Islet precursor cell (in vitro differentiated cells): ENCODE data around the gene ACSL3.
"Not testable (repeated sequence)": the region's sequence is repeated elsewhere in the genome, so short reads cannot be mapped to it uniquely, and the experiment has no call there.

Source experiments
- DNase-seq: peaks from one replicate; pipeline ENCODE4 v3.0.0-alpha.2; 2018

ACSL3 gene

GRCh38 chr2:222854773-222855700 lies 5.8 kb upstream of the ACSL3 start:
- DNase-seq = no peak

DNA sequence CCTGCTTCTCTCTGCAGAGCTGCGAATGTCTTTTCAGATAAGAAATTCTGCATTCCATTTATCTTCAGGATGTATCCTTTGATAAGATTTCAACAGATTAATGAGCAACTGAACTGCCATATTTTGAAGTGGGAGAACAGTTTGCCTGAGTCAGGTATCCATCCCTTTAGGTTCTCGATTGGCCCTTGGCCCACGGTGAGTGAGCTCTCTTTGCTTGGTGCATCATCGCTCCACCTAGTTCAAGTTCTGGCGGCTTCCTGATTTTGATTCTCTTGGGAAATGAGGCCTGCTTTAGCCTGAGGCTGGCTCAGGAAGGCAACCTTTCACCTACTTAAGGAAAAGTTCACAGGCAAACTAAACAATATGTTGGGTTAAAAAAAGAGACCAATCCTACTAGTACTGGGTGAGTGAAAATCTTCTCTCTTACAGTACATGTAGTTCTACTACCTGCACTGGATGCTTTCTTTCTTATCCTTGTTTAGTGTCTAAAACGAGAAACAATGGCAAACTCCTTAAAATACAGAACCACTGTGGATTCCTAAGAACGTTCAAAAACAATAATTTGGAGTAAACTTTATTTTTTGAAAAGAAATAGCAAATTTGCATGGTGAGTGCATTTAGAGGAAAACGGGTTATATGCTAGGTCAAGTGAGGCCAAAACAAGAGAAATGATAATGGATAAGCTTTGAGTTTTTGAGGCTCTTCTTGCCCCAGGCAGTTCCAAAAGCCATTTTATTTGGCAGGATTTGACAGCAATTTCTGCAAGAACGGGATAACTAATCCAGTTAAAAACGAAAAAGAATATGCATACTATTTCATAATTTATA lies 837 bp upstream of the ACSL3 start:
- DNase-seq = peak; percentile 80

GRCh38 chr2:222861411-222862105 lies 722 bp downstream of the ACSL3 start:
- peak; percentile 58 for DNase-seq

- DNase-seq = no peak
Observed at GRCh38 chr2:222862106-222862908, 1.5 kb downstream of the ACSL3 start.

DNA sequence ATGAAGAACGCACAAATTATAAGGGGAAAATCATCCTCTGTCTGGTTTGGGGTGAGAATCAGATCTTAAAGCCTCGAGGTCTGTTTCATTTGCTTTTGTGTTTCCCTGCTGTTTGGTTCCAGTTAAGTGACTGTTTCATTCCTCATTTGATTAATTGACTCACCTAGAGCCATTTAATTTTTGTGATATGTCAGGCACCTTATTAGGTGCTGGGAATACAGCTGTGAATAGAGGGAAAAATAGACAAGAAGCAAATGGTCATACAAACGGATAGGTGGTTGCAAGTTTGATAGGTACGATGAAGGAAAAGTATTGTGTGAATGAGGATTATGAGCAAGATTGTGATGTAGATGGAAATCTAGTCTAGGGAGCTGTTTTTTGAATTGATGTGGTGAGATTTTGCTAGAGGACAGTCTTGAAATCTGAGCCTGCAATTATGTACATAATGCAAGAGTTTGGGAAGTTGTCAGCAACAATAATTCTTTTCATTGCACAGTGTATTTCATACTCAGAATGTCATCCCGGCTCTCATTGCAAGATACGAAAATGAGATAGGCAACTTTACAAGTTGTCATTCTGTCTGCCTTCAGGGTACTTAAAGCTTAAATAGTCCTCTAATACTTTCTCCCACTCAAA lies 2.2 kb downstream of the ACSL3 start:
- DNase-seq = no peak

DNA sequence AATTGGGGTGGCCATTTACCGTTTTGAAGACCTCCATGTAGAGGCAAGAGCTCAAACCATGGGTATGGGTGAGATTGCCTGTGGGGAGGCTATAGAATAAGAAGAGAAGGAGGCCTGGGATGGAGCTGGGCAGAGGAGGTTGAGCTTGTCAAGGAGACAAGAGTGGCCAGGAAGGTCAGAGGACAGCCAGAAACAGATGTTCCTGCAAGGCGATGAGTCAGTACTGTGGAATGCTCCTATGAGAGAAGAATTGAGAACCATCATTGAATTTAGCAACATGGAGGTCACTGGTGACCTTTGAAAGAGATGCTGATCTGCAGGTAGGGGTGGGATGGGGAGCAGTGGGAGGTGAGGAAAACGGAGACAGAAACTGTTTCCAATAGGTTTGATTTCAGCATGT lies 3.5 kb downstream of the ACSL3 start:
- DNase-seq = peak; percentile 88

GRCh38 chr2:222865301-222865700 lies 4.5 kb downstream of the ACSL3 start:
- DNase-seq = no peak

DNA sequence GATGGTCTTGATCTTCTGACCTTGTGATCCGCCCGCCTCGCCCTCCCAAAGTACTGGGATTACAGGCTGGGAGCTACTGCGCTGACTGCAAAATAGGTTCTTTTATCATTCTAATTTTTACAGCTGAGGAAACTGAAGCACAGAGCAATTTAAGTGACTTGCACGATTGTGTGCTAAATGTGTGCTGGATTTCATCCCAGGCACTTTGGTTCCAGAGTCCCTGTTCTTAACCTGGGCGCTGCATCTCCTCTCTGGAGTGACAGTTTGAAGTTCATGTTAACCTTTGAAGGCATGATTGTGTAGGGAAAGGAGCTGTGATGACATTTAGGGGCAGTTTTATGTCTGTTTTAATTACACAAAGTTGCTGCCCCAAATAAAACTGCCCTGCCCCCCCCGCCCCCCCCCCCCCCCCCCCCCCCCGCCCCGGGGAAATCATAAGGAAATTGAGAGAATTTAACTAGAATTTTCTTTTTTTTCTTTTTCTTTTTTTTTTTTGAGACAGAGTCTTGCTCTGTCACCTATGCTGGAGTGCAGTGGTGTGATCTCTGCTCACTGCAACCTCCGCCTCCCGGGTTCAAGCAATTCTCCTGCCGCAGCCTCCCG lies 5.6 kb downstream of the ACSL3 start:
- DNase-seq = no peak

- not testable (repeated sequence) for DNase-seq
Observed at GRCh38 chr2:222868560-222869251, 7.9 kb downstream of the ACSL3 start.

DNA sequence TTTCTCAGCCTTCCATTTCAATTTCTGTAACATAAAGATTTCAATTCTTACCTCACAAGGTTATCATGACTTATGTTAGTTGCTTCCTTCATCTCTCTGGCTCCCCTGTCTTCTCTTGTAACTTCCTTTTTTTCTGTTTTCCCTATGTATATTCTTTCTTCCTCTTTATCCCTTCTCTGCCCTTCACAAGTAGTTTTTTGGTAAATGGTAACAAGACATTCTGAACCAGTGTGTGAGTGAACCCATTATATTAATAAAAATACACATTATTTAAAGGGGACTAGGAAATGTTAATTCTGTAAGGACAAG lies 8.4 kb downstream of the ACSL3 start:
- no peak for DNase-seq

- DNase-seq = no peak
Observed at GRCh38 chr2:222871291-222871690, 10.5 kb downstream of the ACSL3 start.

DNA sequence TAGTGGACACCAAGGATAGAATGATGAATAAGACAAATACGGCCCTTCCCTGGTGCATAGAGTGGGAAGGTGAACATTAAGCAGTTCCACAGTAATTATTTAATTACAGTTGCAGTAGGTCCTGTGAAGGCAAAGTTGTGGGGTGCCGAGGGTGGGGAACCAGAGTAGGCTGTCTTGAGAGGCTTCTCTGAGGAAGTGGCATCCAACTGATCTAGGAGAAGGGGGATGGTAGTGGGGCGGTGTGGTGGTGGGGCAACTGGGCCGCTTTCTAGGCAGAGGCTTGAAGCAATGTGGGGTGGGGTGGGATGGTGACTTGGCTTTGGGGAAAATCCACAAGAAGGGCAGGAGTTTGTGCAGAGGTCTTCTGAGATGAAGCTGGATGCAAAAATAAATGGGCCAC lies 11.7 kb downstream of the ACSL3 start:
- no peak for DNase-seq

- no peak for DNase-seq
Observed at GRCh38 chr2:222875482-222875881, 14.6 kb downstream of the ACSL3 start.

GRCh38 chr2:222876947-222877346 lies 16.1 kb downstream of the ACSL3 start:
- no peak for DNase-seq

- no peak for DNase-seq
Observed at GRCh38 chr2:222877556-222878300, 16.9 kb downstream of the ACSL3 start.

- no peak for DNase-seq
Observed at GRCh38 chr2:222878301-222878876, 17.6 kb downstream of the ACSL3 start.

DNA sequence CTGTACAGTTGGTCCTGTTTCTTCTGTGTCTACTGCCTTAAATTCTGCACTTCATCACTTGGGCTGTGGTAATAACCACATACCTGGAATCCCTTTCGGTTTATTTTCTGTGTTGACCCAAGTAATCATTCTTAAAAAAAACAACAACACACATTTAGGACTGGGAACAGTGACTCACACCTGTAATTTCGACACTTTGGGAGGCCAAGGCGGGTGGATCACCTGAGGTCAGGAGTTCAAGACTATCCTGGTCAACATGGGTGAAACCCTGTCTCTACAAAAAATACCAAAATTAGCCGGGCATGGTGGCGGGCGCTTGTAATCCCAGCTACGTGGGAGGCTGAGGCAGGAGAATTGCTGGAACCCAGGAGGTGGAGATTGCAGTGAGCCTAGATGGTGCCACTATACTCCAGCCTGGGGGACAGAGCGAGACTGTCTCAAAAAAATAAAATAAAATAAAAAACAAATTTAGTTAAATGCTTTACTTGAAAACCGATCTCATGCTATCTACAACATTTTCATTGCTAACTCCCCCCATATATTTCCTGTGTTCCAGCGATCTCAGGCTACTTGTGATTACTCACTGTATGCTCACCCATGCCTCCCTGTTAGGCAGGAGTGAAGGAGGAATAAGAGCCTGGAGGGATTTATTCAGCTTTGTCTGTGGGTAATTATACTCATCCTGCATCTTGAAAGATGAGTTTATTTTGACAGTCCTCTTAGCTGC lies 18.2 kb downstream of the ACSL3 start:
- DNase-seq = no peak

DNA sequence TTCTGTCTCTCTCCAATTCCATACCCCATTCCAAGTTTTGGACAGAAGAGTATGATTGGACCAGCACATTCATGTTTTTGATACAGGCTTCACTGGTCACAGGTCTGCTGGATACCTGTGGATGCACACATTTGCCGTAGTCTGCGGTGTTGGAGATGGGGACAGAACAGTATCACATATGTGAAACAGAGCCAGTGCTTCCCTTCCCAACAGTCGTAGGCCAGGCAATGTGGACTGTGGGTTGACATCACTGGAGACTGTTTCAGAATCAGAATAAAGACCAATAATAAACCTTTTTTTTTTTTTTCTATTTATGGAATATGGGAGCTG lies 18.7 kb downstream of the ACSL3 start:
- DNase-seq = no peak

DNA sequence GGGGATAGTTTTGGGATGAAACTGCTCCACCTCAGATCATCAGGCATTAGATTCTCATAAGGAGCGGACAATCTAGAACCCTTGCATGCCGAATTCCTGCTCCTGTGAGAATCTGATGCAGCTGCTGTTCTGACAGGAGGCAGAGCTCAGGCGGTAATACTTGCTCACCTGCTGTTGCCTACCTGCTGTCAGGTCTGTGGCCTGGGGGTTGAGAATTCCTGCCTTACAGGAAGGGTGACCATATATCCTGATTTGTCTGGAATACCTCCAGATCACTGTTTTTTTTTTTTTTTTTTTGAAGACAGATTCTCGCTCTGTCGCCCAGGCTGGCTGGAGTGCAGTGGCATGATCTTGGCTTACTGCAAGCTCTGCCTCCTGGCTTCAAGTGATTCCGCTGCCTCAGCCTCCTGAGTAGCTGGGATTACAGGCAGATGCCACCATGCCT lies 21.7 kb downstream of the ACSL3 start:
- peak; percentile 76 for DNase-seq
